ENCODE measurements around the gene PPOX.

DNA sequence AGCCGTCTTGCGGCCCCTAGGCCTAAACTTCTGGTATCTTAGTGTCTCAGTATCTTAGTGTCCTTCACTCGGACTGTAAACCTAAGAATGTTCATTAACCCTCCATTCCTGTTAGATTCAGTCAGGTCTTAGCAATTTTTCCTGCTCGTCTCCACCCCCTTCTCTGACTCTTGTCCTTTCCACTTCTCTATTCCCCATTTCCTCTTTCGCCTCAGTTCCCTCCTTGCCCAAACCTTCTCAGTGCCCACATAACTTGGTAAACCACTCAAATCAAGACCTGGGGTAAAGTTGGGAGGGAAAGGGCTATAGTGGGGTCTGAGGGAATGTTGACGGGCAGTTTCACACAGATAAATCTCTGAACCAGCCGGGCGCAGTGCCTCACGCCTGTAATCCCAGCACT, 48.1 kb downstream of the PPOX start:
- TF ChIP-seq ZFX (IDR thresholded peaks at IDR 0.05; ENCODE audit: borderline replicate concordance), result no peak
- TF ChIP-seq, protein P1, sequence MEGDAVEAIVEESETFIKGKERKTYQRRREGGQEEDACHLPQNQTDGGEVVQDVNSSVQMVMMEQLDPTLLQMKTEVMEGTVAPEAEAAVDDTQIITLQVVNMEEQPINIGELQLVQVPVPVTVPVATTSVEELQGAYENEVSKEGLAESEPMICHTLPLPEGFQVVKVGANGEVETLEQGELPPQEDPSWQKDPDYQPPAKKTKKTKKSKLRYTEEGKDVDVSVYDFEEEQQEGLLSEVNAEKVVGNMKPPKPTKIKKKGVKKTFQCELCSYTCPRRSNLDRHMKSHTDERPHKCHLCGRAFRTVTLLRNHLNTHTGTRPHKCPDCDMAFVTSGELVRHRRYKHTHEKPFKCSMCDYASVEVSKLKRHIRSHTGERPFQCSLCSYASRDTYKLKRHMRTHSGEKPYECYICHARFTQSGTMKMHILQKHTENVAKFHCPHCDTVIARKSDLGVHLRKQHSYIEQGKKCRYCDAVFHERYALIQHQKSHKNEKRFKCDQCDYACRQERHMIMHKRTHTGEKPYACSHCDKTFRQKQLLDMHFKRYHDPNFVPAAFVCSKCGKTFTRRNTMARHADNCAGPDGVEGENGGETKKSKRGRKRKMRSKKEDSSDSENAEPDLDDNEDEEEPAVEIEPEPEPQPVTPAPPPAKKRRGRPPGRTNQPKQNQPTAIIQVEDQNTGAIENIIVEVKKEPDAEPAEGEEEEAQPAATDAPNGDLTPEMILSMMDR (IDR thresholded peaks at IDR 0.05), result no peak
